HG03097 (cell line): ENCODE data around the gene HOXB9.

Source experiments
- ATAC-seq: cut with Tn5 transposase; IDR thresholded peaks from one replicate; pipeline ENCODE4 v1.9.1; 2021; ENCODE audit not compliant: unreplicated experiment, low FRiP score

The HOXB9 gene

DNA sequence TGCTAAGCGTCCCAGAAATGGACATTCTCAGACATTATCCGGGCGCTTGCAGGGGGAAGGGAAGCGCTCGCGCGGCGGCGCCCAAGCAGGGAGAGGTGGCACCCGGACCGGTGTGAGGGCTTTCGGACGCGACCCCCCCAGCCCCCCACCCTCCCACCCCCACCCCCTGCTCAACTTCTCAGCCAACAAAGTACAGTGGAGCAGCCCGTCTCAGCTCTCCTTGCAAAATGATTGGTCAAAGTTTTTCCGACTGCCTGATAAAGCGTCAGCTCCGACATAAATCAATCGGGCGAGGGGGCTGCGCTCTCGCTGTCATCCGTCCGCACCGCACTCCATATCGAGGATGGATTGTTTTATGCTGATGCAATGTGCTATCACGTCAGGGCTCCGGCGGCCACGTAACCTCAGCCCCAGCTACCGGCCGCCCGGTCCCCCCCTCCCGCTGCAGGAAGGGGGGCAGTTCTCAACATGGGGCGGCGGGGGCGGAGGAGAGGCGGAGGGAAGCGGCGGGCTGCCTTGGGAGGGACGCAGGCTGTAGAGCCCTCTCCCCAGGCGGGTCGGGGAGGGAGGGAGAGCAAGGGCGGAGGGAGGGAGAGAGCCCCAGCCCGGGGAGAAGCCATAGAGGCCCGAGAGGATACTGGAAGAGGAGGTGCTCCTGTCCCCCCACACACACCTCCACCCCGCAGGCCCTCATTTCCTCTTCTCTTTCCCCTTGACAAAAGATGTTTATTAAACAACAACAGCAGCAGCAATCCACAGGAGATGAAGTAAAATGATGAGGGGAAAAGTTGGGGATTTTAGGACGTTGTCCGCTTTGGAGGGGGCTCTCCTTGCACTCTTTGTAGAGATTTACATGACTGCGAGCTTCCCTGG lies at the start of gene HOXB9:
Gene HOXB9 (minus strand): TSS at position 114 of the 873 bp plus-strand sequence. CDS start 89 bp downstream, at position 25.
- no peak for ATAC-seq

DNA sequence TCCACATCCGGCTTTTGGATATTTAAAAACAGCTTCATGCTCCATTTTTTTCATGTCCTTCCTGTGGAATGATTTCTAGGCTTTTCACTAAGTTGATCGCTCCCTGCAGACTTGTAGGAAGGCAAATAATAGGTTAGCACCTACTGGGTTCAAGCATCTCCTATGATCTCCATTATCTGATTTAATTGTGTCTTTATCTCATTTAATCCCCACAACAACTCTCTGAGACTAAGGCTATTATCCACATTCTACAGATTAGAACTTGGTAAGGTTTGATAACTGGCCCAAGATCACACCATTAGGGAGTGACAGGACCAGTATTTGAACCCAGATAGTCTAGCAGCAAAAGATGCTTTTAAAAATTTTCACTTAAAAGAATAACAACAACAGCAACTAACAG lies 46.2 kb upstream of the HOXB9 start:
- ATAC-seq, result no peak

DNA sequence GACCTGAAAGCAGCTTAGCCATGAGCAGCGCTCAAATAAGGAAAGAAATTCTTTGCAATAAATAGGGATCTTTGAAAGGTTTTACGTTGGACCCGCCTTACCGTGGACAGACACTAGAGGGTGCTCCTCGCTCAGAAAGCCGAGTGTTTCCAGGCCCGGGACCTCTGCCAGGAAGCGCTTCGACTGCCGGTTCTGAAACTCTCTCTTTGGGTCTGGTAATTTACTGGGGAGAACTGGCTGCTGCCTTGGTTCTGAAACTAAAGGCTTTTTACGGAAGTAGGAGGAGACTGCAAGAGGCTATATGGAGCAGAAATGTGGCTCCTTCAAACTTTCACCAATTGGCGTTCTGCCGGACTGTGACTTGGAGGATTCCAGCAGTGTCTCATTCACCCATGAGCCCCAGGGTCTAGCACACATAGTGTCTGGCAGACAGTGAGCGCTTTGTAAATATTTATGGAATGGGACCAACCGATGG lies 45.6 kb upstream of the HOXB9 start:
- no peak for ATAC-seq

DNA sequence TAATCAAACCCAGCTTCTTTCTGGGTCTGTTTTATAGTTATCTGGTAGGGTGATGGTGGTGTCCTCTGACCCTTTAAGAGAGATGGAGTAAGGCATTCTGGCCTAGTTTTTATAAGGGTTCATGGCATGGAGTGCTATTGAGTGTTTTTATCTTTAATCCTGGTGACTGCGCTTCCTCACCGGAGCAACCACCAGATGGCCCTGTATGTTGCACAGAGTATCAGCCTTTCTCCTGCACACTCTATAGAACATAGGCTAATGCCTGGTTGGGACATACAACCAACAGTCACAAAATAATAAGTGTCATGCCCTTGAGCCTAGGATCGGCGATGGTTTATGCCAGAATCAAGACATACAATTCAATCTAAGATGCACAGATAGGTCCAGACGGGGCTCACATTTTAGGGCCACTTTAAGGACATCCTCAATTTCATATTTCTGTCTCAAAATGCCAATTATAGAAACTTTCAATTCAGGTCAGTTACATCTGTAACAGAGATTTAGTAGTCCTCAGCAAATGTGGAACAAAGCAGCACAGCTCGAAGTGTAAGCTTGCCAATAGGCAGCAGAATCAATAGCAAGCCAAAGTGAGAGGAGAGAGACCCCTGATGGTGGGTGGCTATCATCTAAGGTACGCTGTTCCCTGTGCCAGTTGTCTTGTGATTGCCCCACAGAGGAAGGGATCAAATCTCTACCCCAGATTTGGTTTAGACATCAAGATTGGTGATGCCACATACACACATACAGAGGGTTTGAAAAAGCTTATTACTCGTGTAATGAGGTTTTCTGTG lies 37.2 kb upstream of the HOXB9 start:
- no peak for ATAC-seq

DNA sequence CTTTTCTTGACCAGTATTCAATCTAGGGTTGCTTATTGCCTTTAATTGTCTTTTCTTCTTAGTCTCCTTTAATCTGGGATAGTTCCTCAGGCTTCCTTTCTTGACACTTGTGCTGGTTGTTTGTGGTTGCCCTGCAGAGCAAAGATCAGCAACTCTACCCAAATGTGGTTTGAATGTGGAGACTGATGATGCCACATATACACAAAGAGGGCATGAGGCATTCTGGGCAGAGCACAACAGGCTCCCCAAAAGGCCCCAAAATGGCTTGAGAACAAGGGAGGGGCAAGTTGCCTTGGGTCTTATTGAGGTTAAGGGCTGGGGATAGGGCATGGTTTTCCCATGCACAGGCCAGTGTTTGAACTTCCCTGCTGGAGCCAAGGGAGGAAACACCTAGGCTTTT lies 29.8 kb upstream of the HOXB9 start:
- no peak for ATAC-seq

DNA sequence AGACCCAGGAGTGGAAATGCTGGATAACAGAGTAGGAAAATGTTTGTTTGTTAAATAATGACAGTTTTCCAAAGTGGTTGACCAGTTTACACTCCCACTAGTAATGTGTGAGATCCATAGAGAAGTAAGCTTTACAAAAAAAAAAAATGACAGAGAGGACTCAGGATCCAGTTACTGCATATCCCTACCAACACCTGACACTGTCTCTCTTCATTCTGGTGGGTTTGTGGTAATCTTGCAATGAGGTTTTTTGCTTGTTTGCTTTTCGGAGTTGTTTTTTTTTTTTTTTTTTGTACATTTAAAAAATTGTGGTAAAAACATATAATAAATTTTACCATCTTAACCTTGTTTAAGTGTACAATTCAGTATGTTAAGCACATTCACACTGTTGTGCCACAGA lies 23.6 kb upstream of the HOXB9 start:
- no peak for ATAC-seq

DNA sequence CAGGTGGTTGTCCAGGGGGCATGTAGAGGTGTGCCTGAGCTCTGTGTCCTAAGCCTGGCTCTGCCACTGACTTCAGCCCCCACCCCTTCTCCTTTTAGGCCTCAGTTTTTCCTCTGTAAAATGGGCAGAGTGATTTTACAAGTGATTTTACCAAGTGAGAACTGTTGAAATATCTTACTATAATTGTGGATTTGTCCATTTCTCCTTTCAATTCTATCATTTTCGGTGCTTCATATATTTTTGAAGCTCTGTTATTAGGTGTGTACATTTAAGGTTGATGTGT lies 21.7 kb upstream of the HOXB9 start:
- no peak for ATAC-seq

DNA sequence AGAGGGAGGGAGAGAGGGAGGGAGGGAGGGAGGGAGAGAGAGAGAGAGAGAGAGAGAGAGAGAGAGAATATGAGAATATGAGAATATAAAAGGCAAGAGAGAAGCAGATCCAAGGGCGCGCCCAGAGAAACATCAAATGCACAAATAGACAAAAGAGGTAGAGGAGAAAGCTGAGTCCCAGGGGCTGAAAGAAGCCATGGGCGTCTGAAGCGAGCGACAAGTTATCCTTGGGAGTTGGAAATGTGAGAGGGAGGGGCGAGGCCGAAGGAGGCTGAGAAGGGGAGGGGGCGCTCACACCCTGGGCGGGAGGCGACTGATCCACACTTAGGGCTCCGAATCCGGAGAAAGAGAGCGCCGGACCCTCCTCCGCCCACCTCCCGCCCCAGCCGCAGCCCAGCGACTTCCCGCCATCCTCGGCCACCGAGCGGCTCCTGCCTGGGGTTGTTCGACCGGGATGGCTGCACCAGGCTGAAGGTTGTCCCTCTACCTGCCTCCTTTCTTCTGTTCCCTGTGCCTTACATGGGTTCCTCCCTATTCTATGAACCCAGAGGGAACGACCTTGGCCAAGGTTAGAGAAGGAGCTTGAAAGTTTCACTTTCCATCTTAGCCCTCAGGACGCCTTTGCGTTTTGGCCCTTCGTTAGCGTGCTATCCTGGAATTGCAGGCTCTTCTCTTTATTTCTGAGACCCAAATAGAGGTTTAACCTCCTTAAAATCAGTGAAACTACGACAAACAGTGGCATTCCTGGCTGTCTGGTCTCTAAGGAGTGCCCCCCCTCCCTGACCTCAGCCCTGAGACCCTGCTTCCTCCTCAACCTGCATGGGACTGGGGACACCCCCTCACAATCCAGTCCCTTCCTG lies 21.2 kb upstream of the HOXB9 start:
- ATAC-seq, result no peak

DNA sequence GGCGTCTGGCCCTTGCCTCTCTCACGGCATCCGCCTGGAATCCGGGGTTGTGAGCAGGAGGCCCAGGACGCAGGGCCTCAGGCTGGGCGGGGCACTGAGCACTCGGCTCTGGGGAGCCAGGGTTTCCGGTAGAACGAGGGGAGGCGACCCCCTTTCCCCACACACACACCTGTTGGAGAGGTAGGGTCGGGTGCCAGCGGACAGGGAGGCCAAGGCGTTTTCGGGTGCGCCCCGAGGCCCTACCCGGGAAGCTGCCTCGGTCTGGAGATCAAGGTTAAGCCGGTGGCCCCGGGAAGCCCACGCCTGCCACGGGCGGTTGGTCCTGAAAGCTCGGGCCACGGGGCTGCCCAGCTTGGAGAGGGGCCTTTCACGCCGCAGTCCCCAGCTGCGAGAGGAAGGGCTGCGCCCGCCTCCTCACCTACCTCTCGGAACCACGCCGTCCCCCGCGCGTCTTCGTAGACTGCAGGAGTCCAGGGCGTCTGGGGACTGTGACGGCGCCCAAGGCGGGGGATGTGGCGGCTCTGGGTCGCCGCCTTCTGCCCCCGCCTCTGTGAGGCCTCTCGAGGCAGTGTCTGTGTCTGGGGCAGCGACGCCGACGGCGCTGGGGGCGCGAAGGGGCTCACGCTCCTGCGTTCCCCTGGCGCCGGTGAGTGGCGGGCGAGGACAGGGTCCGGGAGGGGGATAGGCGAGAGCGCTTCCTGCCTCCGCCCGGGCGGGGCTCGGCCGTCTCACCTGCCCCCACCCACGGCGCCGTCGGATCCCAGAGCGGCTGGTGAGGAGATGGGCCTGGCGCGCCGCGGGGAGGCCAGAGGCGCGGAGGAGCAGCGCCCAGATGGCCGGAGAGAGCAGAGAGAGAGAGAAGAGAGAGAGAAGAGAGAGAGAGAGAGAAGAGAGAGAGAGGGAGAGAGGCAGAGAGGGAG lies 20.3 kb upstream of the HOXB9 start:
- no peak for ATAC-seq

DNA sequence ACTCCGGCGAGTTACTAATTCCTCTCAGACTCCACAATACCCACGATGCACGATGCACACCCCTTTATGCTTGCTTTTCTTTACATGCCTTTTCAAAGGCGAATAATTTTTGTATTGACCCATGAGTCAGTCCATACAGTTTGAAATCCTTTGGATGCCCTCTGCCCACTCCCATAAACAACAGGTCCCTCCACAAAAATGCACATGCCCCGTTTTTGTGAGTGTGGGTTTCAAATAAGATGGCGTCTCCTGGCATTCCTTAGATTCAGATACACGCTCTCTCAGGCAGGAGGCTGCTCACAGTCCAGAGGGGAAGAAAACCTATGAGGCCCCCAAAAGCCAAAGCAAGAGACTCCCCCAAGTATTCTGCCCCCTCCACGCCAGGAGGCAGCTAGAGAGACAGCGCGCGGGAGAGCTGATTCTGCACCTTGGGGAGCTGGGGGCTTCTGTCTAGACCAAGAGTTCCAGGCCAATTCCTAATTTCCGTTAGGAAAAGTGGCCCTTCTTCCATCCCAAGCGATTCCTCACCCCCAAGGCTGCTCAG lies 19.6 kb upstream of the HOXB9 start:
- ATAC-seq, result no peak

DNA sequence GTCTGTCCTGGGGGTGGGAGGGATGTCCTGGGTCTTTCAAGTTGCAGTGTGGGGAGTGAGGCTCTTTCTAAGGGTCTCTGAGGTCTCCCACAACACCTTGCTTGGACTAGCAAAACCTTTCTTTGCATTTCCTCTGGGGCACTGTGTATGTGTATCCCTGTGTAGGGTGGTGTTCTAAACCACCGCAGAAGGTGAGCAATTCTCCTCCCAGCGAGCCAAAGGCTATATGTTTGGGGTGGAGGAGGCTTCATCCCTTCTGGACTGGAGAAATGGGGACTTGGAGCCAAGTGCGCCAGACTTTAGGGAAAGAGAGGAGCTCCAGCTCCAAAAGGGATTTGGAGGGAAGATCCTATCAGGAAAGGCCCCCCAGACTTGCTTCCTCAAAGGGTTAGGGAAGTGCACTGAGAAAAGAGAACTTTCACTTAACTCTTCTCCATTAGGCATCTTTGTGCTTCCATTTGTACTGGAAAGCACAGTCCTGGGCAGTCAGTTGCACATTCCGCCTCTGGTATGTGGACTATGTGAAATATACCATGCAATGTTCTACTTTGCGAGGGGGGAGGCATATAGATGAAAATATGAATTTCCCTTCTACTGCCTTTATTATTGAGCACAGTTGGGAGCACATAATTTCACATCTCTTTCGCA lies 18.9 kb upstream of the HOXB9 start:
- no peak for ATAC-seq

DNA sequence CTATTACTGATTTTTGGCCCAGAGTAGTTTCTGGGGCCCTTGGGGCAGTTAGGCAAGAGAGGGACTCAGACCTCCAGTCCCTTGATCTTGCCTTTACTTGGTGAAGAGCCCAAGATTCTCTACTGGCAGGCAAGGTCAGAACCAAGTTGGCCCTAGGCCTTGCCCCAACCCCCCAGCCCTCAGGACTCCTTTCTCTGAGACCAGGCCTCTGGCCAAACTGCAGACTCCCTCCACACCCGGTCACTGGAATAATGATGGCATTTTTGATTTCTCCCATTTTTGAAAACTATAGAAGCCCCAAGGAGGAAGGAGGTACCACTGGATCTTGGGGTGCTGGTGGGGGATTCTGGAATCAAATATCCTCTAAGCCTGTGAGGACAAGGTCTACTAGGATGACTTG lies 18.0 kb upstream of the HOXB9 start:
- no peak for ATAC-seq

DNA sequence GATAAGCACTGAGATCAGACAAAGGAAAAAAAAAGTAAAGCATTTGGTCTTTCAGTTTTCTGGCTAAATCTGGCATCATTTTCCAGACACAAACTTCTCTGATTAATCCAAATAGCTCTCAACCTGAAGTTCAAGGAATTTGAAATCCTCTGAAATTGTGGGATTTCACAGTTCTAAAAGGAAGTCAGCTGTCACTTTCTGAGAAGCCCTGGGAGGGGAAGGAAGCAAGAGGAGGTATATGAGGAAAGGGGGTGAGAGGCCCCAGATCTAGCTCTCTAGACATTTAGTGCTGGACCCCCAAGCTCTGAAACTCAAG lies 17.5 kb upstream of the HOXB9 start:
- ATAC-seq, result no peak

DNA sequence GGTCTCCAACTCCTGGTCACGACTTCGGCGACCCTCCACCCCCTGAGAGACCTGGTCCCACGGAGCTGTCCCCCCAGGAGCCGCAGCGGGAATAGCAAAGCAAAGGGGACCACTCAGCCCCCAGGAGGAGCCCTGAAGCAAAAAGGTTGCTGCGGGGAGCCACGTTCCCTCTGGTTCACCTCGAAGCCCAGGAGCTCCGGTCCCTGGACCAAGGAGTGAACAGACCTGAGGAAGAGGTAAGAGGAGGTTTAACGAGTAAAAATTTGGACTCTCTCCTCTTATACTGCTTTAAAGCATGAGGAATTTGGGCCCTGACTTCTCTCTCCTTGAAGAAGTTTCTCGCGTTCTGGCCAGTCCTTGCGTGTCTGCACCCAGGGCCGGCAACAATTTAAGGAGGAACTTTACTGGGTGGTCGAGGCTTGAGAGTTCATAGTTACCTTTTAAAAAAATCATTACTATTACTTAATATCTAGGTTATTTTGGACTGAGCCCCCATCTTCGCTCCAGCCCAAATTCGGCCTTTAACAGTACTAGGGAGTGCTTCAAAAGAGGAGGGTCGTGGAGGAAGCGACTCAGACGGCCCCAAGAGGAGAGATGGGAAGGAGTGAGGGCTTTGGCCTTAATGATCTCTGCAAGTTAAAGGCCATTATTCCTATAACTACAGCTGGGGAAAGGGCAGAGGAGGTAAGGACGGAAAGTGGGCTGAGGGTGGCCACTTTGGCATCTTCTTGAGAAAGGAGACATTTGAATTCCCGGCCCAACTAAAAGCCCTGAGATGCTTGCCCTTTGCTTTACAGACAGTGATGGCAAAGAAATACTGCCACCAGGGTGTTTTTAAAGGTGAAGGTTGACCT lies 16.9 kb upstream of the HOXB9 start:
- no peak for ATAC-seq

DNA sequence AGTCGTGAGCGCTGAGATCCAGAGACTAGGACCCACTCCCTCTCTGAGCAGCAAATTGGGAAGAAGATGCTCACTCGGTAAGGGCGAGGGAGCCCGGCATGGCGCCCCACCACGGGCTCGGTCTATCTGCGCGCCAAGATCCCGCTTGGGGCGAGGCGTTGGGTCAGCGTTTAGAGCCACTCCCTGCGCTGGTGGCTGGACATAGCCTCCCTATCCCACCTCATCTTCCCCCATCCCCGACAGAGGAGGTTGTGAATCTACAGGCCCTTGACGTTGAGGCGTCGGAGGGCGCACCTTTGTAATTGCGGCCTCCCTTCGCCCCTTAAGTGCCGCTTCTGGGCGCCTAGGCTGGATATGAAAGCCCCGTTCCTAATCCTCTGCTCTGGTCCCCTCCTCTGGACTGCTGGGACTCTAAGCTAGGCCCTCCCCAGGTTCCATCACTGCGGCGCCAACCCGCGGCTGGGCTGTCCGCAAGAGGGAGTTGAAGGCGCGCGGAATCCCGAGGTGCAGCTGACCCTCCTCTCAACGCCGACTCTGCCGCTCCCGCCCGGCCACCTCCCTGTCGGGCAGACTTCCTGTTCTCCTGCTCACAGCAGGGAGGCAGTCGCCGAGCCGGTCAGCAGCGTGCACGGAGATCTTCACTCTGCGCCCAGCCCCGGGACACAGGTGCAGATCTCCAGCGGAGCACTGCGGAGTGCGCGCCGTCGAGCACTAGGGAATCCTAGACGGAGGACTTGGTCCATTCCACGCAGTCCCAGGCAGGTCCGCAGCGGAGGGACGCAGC lies 16.1 kb upstream of the HOXB9 start:
- no peak for ATAC-seq

DNA sequence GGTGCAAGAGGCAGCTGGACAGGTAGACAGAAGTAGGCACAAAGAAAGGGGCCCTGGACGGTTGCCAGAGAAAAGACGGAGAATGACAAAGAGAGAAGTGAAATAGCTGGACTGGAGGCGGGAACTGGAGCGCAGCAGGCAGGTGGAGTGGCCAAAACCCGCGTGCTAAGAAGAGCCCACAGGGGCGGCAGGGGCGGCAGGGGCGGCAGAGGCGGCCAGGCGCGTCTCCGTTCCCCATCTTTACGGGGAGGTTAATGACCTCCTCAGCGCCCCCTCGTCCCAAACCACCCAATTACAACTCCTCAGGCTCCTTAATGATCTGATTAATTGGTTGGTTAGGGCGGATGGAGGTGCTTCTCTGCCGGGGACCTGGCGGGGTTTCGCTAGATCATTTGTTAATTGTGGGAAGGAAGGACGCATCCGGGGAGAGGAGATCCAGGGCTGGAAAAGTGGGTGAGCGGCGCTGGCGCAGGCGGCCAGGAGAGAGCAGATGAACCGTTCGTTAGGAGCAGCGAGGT lies 15.4 kb upstream of the HOXB9 start:
- ATAC-seq, result no peak

DNA sequence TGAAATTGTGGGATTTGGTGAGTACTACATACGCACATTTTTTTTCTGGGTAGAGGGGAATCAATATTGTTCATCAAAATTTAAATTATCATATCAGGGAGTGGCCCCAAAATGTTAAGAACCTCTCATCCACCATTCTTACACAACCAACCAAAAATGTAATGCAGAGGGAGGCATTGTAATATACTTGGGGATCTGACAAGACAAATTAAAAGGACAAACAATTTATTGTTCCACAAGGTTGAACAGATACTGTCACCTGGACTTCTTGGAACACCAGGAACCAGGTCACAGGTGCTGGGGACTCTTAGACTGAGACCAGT lies 14.7 kb upstream of the HOXB9 start:
- ATAC-seq, result no peak
